Stimulated activated naive B cell treated with anti-CD40 and anti-IgM and Interleukin-4, amounts not matched to agents 10 μg/mL and 1 μg/mL and 100 μg/mL, for 72 hours (primary cell): ENCODE data around the gene CNTNAP5.
"Not testable (repeated sequence)": the region's sequence is repeated elsewhere in the genome, so short reads cannot be mapped to it uniquely, and the experiment has no call there.

Experiments used
- ATAC-seq, 2 donors: fragments of 150-1000 bp; cut with Tn5 transposase; replicated peaks; 2 replicates each; pipeline ENCODE4 v1.10.0; 2021; ENCODE audit warnings: moderate library complexity in 1 of 2
- DNase-seq: peaks from one replicate; pipeline ENCODE4 v3.0.0; 2021
- H3K27ac Mint-ChIP-seq: one replicate; pipeline ENCODE4 v1.8.0; 2022; ENCODE audit warnings: mild to moderate bottlenecking, mixed read lengths
- H3K27me3 Mint-ChIP-seq, 2 donors: one replicate each; pipeline ENCODE4 v1.8.0; 2022; ENCODE audit warnings: mixed read lengths in 2 of 2
- H3K36me3 Mint-ChIP-seq, 2 donors: one replicate each; pipeline ENCODE4 v1.8.0; 2022; ENCODE audit warnings: mixed read lengths in 2 of 2, mild to moderate bottlenecking in 1 of 2
- H3K4me1 Mint-ChIP-seq, 2 donors: one replicate each; pipeline ENCODE4 v1.8.0; 2022; ENCODE audit warnings: mixed read lengths in 2 of 2, mild to moderate bottlenecking in 1 of 2
- H3K4me3 Mint-ChIP-seq, 2 donors: one replicate each; pipeline ENCODE4 v1.8.0; 2022; ENCODE audit warnings: mild to moderate bottlenecking in 2 of 2, mixed read lengths in 2 of 2, moderate library complexity in 1 of 2
- H3K9me3 Mint-ChIP-seq, 2 donors: one replicate each; pipeline ENCODE4 v1.8.0; 2022; ENCODE audit warnings: mixed read lengths in 2 of 2, mild to moderate bottlenecking in 1 of 2

CNTNAP5 gene

DNA sequence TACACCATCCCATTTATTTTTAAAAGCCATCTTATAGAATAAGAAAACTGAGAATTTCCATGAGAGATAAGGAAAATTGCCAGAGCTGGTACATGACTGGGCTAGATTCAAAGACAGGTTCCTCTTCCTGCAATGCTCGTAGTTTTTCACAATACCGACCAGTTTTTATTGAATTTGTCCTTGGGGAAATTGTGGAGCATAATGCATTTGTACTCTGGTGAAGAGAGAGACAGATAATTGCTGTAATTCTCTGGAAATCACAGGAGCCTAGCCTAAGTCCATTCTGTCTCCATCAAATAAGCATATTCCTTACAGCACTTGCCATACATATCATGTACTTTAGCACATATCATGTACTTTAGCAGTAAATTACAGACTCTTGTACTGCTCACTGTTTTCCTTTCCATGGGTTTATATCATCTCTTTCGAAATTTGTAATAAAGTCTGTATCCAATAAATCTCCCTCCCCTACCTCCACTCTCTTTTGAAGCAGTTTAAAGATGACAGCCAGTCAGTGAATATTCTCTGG is 355.2 kb downstream of the CNTNAP5 start:
- DNase-seq: no peak
- H3K27me3 Mint-ChIP-seq: no peaks in the 10 kb centered on the region
- H3K36me3 Mint-ChIP-seq: no peaks in the 10 kb centered on the region
- ATAC-seq: no peak
- no peaks in the 10 kb centered on the region for H3K4me1 Mint-ChIP-seq
- H3K9me3 Mint-ChIP-seq: peaks cover 0 to 7% of the 10 kb centered on the region in 2 donors
- H3K4me3 Mint-ChIP-seq: no peak overlapping the region
- H3K27ac Mint-ChIP-seq: no peak overlapping the region

GRCh38 chr2:124382067-124382618 is 357.1 kb downstream of the CNTNAP5 start:
- Mint-ChIP-seq H3K9me3 (peaks cover 0 to 7% of the 10 kb centered on the region in 2 donors), H3K27me3 (no peaks in the 10 kb centered on the region), H3K27ac (no peak overlapping the region), H3K4me3 (no peak overlapping the region), H3K4me1 (no peaks in the 10 kb centered on the region), H3K36me3 (no peaks in the 10 kb centered on the region)
- no peak for ATAC-seq
- DNase-seq: no peak

GRCh38 chr2:124395961-124396360 is 370.9 kb downstream of the CNTNAP5 start:
- Mint-ChIP-seq H3K4me3 (no peak overlapping the region), H3K4me1 (no peaks in the 10 kb centered on the region), H3K9me3 (peaks cover 0 to 5% of the 10 kb centered on the region in 2 donors), H3K36me3 (no peaks in the 10 kb centered on the region), H3K27ac (no peak overlapping the region), H3K27me3 (no peaks in the 10 kb centered on the region)
- ATAC-seq (no peak), DNase-seq (no peak)

- no peak overlapping the region for H3K27ac Mint-ChIP-seq
Observed at GRCh38 chr2:124402274-124402673, 377.2 kb downstream of the CNTNAP5 start.

DNA sequence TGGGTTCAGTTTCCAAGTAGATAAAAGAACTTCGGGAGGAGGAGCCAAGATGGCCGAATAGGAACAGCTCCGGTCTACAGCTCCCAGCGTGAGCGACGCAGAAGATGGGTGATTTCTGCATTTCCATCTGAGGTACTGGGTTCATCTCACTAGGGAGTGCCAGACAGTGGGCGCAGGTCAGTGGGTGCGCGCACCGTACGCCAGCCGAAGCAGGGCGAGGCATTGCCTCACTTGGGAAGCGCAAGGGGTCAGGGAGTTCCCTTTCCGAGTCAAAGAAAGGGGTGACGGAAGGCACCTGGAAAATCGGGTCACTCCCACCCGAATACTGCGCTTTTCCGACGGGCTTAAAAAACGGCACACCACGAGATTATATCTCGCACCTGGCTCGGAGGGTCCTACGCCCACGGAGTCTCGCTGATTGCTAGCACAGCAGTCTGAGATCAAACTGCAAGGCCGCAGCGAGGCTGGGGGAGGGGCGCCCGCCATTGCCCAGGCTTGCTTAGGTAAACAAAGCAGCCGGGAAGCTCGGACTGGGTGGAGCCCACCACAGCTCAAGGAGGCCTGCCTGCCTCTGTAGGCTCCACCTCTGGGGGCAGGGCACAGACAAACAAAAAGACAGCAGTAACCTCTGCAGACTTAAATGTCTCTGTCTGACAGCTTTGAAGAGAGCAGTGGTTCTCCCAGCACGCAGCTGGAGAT is 382.9 kb downstream of the CNTNAP5 start:
- H3K4me3 Mint-ChIP-seq, ATAC-seq, H3K9me3 Mint-ChIP-seq, H3K36me3 Mint-ChIP-seq, H3K27ac Mint-ChIP-seq, H3K27me3 Mint-ChIP-seq, DNase-seq, H3K4me1 Mint-ChIP-seq: not testable (repeated sequence)

More at GRCh38 chr2:124402274-124402673, 377.2 kb downstream of the CNTNAP5 start:
- no peak for DNase-seq
- Mint-ChIP-seq H3K9me3 (peaks cover 0 to 6% of the 10 kb centered on the region in 2 donors), H3K27me3 (no peaks in the 10 kb centered on the region), H3K4me3 (no peak overlapping the region), H3K36me3 (no peaks in the 10 kb centered on the region), H3K4me1 (no peaks in the 10 kb centered on the region)
- ATAC-seq: no peak

DNA sequence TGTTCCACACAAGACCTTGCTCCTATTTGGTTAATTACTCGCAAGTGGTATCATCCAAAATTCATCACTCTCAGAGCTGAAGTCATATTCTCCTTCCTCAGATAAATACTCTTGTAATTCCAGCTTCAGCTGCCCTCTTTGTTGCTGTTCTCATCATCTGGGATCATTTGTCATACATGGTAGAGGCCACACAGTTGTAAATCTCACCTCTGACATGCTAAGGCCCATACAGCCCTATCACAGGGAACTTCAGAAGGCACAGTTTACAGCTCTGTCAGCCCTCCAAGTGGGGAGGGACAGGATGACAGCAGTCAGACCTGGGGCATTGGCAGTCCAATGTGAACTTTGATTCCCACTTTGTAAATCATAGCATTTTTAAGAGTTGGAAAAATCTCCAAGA is 399.0 kb downstream of the CNTNAP5 start:
- Mint-ChIP-seq H3K27ac (no peak overlapping the region), H3K4me3 (no peak overlapping the region), H3K36me3 (no peaks in the 10 kb centered on the region), H3K27me3 (no peaks in the 10 kb centered on the region), H3K4me1 (no peaks in the 10 kb centered on the region), H3K9me3 (peaks cover 3 to 10% of the 10 kb centered on the region in 2 donors)
- DNase-seq: no peak
- ATAC-seq: no peak

- Mint-ChIP-seq H3K9me3 (peaks cover 6 to 10% of the 10 kb centered on the region in 2 donors), H3K4me3 (no peak overlapping the region), H3K4me1 (no peaks in the 10 kb centered on the region), H3K36me3 (no peaks in the 10 kb centered on the region), H3K27me3 (no peaks in the 10 kb centered on the region), H3K27ac (no peak overlapping the region)
- no peak for ATAC-seq
- no peak for DNase-seq
Observed at GRCh38 chr2:124426122-124426521, 401.0 kb downstream of the CNTNAP5 start.

GRCh38 chr2:124426625-124427024 is 401.5 kb downstream of the CNTNAP5 start:
- Mint-ChIP-seq H3K4me3 (no peak overlapping the region), H3K9me3 (peaks cover 7 to 10% of the 10 kb centered on the region in 2 donors), H3K27ac (no peak overlapping the region), H3K36me3 (no peaks in the 10 kb centered on the region), H3K4me1 (no peaks in the 10 kb centered on the region), H3K27me3 (no peaks in the 10 kb centered on the region)
- no peak for ATAC-seq
- no peak for DNase-seq

GRCh38 chr2:124437811-124438210 is 412.7 kb downstream of the CNTNAP5 start:
- DNase-seq: no peak
- Mint-ChIP-seq H3K9me3 (peaks cover 0 to 2% of the 10 kb centered on the region in 2 donors), H3K4me3 (no peak overlapping the region), H3K4me1 (no peaks in the 10 kb centered on the region), H3K27ac (no peak overlapping the region), H3K27me3 (no peaks in the 10 kb centered on the region), H3K36me3 (no peaks in the 10 kb centered on the region)
- ATAC-seq: no peak

DNA sequence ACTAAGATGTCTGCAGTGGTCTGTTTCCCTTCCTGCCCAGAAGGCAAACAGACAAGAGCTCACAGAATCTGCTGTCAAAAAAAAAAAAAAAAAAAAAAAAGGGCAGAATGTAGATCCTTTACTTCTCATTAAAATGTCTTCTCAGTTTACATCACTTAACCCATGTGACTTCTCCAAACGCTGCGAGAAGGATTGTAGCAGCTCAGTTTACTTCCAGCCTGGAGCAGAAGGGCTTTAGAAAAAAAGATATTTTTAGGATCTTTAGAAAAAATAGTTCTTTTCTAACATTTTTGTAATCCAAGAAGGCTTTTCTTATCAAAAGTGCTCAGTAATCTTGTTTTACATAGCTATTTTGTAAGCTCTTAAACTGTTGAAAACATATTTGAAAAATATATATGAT is 425.4 kb downstream of the CNTNAP5 start:
- Mint-ChIP-seq H3K4me3 (no peak overlapping the region), H3K27me3 (no peaks in the 10 kb centered on the region), H3K4me1 (no peaks in the 10 kb centered on the region), H3K36me3 (no peaks in the 10 kb centered on the region), H3K27ac (no peak overlapping the region), H3K9me3 (peaks cover 9% of the 10 kb centered on the region in 2 donors)
- DNase-seq (no peak), ATAC-seq (no peak)

DNA sequence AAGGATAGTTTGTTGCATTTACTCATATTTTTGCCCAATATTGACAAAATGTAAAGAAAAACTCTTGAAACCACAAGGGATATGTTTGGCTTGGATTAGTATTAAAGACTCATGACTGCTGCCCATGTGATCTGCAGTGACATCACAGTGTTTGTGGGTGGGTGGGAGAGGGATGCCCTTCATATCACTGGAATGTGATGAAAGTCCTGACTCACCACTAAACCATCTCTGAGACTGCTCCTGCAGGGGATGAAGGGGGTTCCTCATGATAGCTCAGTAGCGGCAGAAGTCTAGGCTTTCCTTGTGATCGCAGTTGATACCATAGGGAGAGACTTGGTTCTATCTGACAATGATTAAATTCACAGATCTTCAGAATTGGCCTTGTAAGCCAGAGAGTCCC is 451.2 kb downstream of the CNTNAP5 start:
- H3K27ac Mint-ChIP-seq: no peak overlapping the region
- H3K9me3 Mint-ChIP-seq: peaks cover 2 to 3% of the 10 kb centered on the region in 2 donors
- no peak overlapping the region for H3K4me3 Mint-ChIP-seq
- DNase-seq (no peak), ATAC-seq (no peak)
- no peaks in the 10 kb centered on the region for H3K36me3 Mint-ChIP-seq
- no peaks in the 10 kb centered on the region for H3K27me3 Mint-ChIP-seq
- H3K4me1 Mint-ChIP-seq: no peaks in the 10 kb centered on the region

DNA sequence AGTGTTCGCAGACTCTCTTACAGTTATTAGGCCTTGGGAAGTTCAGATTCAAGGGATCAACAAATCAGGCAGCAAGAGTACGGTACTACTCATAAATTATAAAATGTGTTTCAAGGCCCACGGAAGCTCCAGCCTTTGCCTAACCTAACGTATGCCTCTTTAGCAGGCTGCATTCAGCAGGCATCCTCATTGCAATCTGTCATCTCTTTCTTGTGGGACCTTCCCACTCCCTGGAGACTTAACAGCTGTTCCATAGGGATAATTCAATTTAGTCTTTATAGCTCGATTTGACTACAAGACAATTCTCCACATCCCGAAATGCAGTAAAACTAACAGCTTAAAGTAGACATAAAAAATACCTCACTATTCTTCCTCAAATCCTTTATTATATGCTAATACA is 453.7 kb downstream of the CNTNAP5 start:
- Mint-ChIP-seq H3K9me3 (no peaks in the 10 kb centered on the region), H3K4me3 (no peak overlapping the region), H3K4me1 (no peaks in the 10 kb centered on the region), H3K27ac (no peak overlapping the region), H3K27me3 (no peaks in the 10 kb centered on the region), H3K36me3 (no peaks in the 10 kb centered on the region)
- no peak for DNase-seq
- no peak for ATAC-seq

- Mint-ChIP-seq H3K4me1 (no peaks in the 10 kb centered on the region), H3K9me3 (no peaks in the 10 kb centered on the region), H3K27me3 (no peaks in the 10 kb centered on the region), H3K36me3 (no peaks in the 10 kb centered on the region), H3K27ac (no peak overlapping the region), H3K4me3 (no peak overlapping the region)
- ATAC-seq: no peak
- no peak for DNase-seq
Observed at GRCh38 chr2:124480958-124481357, 455.9 kb downstream of the CNTNAP5 start.

DNA sequence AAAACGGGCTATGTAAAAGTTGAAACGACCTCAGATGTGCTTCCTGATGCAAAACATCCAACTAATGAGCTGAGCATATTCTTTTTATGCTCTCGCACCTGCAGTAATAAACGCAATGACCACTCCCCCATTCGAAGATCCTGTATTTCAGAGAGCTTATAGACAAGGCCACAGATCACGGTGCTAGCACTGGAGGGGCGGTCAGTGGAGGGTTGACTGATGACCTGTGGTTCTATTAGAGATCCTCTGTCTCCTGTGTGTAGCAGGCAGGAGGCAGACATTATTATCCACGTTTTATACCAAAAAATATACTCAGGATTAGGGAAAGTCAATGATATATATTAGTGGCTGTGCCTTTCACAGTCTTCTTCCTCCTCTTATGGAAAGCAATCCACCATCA is 457.0 kb downstream of the CNTNAP5 start:
- no peak for ATAC-seq
- Mint-ChIP-seq H3K4me1 (no peaks in the 10 kb centered on the region), H3K27ac (no peak overlapping the region), H3K27me3 (no peaks in the 10 kb centered on the region), H3K36me3 (no peaks in the 10 kb centered on the region), H3K9me3 (no peaks in the 10 kb centered on the region), H3K4me3 (no peak overlapping the region)
- DNase-seq: no peak

DNA sequence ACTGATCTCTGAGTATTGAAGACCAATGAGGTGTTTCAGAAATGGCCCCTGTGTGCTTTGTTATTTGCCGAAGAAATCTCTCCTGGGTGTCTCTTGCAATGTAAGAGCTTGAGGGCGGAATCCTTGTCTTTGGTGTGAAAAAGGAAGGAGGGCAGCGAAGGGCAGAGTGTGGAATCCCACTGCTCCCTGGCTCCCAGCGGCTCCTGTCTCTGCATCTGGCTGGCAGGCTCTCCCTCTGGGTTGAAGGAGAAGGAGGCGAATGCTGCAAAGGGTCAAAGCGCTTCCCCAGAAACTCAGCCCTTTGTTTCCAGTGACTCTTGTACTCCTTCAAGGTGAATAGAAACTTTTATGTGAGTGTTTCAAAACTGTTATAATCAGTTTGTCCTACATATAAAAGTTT is 457.5 kb downstream of the CNTNAP5 start:
- no peak for DNase-seq
- Mint-ChIP-seq H3K27ac (no peak overlapping the region), H3K4me3 (no peak overlapping the region)

More for the DNA sequence above, 457.5 kb downstream of the CNTNAP5 start:
- Mint-ChIP-seq H3K27me3 (no peaks in the 10 kb centered on the region), H3K36me3 (no peaks in the 10 kb centered on the region), H3K4me1 (no peaks in the 10 kb centered on the region), H3K9me3 (no peaks in the 10 kb centered on the region)
- no peak for ATAC-seq
